ENCODE measurements around the gene ACAT2.
A peak's percentile ranks its signal among the peaks of the same experiment; 100 is the strongest.
"Not testable (repeated sequence)": the region's sequence is repeated elsewhere in the genome, so short reads cannot be mapped to it uniquely, and the experiment has no call there.

Gene ACAT2

GRCh38 chr6:159788753-159789376 is 27.0 kb downstream of the ACAT2 start:
- peak; percentile 50 for DNase-seq (ENCODE audit: low spot score)
- TF ChIP-seq CTCF (IDR thresholded peaks at IDR 0.05; ENCODE audit: extremely low read depth, insufficient read depth, missing control alignments): no peak
- in situ Hi-C loops (cut with MboI; ENCODE audit: low pct_unique_long_range_greater_than_20kb, low sequenced_read_pairs, unreplicated experiment): no loop called here

- DNase-seq (ENCODE audit: low spot score): peak; percentile 96
- in situ Hi-C loops (cut with MboI; ENCODE audit: low pct_unique_long_range_greater_than_20kb, low sequenced_read_pairs, unreplicated experiment): no loop called here
- no peak for TF ChIP-seq CTCF (IDR thresholded peaks at IDR 0.05; ENCODE audit: extremely low read depth, insufficient read depth, missing control alignments)
Measured at GRCh38 chr6:159789377-159790148, 27.7 kb downstream of the ACAT2 start, which contains the start of gene TCP1. TSS of gene TCP1 (minus strand) at chr6:159789602. CDS start at chr6:159789468, 134 bp downstream.

- in situ Hi-C loops (cut with MboI; ENCODE audit: low pct_unique_long_range_greater_than_20kb, low sequenced_read_pairs, unreplicated experiment): no loop called here
- TF ChIP-seq CTCF (IDR thresholded peaks at IDR 0.05; ENCODE audit: extremely low read depth, insufficient read depth, missing control alignments): no peak
- peak; percentile 95 for DNase-seq (ENCODE audit: low spot score)
Measured at GRCh38 chr6:159790149-159790955, 28.5 kb downstream of the ACAT2 start, which contains the start of gene MRPL18. TSS of gene MRPL18 (plus strand) at chr6:159790467. CDS start at chr6:159790588, 121 bp downstream.

GRCh38 chr6:159790956-159791598 is 29.2 kb downstream of the ACAT2 start:
- no peak for TF ChIP-seq CTCF (IDR thresholded peaks at IDR 0.05; ENCODE audit: extremely low read depth, insufficient read depth, missing control alignments)

GRCh38 chr6:159794976-159795375 is 33.1 kb downstream of the ACAT2 start:
- DNase-seq (ENCODE audit: low spot score); in situ Hi-C loops (cut with MboI; ENCODE audit: low pct_unique_long_range_greater_than_20kb, low sequenced_read_pairs, unreplicated experiment): not testable (repeated sequence)

More at GRCh38 chr6:159790956-159791598, 29.2 kb downstream of the ACAT2 start:
- in situ Hi-C loops (cut with MboI; ENCODE audit: low pct_unique_long_range_greater_than_20kb, low sequenced_read_pairs, unreplicated experiment): no loop called here
- no peak for DNase-seq (ENCODE audit: low spot score)

GRCh38 chr6:159797554-159797953 is 35.7 kb downstream of the ACAT2 start:
- in situ Hi-C loops (cut with MboI; ENCODE audit: low pct_unique_long_range_greater_than_20kb, low sequenced_read_pairs, unreplicated experiment): no loop called here
- DNase-seq (ENCODE audit: low spot score): no peak
- no peak for TF ChIP-seq CTCF (IDR thresholded peaks at IDR 0.05; ENCODE audit: extremely low read depth, insufficient read depth, missing control alignments)
